Stimulated activated CD4-positive, alpha-beta T cell treated with anti-CD3 and anti-CD28 coated beads, Interleukin-2, amount 100 ng/mL, for 24 hours (primary cell): ENCODE data around the gene SETDB1.

Source experiments
- DNase-seq, 2 donors: peaks; one replicate each; pipeline ENCODE4 v3.0.0-alpha.2; 2020

SETDB1 gene

GRCh38 chr1:150976879-150977694 is 50.9 kb downstream of the SETDB1 start:
- peak; percentile 73 to 81 for DNase-seq

DNA sequence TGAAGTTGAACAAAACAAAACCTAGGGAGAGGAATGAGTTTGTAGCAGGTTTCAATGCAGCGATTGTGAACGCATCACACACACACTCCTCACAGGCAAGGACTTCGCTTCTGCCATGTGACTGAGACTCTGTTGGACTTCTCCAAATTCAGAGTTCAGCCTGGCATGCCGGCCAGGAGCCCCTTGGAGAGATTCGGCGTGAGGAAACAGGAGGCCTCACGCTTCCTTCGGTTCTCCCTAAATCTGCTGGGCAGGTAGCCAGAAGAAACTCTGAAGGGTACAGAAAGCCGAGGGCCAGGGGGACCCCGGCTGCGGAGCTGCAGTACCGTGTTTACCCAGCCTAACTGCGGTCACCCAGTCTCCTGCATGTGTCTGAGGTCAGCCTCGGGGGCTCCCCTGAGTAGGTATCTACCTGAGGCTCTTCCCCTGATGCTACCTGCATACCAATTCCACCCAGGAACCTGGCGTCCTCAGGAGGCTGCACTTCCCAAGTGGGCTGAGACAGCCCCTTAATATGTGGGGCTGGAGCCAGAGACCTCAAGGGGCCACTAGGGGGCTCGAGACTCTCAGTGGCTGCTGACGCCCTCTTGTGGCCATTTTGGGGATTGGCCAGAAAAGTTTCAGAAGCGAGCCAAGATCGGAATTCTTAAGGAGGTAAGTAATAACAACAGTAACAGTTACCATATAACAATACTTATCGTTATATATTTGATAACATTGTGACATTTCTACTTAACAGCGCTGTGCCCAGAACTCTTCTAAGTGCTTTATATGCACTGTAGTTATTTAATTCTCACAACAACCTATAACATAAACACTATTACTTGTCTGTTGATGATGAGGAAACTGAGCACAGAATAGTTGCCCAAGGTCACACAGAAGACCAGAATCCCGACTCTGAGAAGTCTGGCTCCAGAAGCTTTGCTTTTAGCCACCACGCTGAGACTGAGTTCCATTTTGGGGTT is 53.2 kb downstream of the SETDB1 start:
- peak; percentile 90 to 93 for DNase-seq

- no peak for DNase-seq
Observed at GRCh38 chr1:150981177-150981804, 55.1 kb downstream of the SETDB1 start.

- DNase-seq: no peak
Observed at GRCh38 chr1:150981805-150982712, 55.9 kb downstream of the SETDB1 start, which contains the start of gene ANXA9. ANXA9 (plus strand) TSS chr1:150982292; CDS start chr1:150983106, 814 bp downstream.

- DNase-seq: no peak
Observed at GRCh38 chr1:150985179-150985825, 59.1 kb downstream of the SETDB1 start.

- no peak for DNase-seq
Observed at GRCh38 chr1:150987924-150988323, 61.8 kb downstream of the SETDB1 start.

- no peak for DNase-seq
Observed at GRCh38 chr1:150992626-150993025, 66.5 kb downstream of the SETDB1 start.

DNA sequence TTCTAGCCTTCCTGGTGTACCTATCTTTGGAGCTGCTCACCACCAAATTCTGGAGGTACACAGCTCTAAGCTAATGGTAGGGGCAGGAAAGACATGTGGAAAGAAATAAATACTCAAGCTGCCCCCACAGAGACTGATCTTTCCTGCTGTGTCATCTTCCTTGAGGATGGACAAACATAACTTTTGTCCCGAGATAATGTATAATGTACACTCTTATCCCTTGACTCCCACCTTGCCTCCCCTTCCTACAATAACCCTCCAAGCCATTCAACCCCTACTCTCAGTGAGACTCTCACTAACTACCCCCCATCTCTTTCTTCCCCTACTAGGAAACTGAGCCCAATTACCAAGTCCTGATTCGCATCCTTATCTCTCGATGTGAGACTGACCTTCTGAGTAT is 68.1 kb downstream of the SETDB1 start:
- DNase-seq: no peak

DNA sequence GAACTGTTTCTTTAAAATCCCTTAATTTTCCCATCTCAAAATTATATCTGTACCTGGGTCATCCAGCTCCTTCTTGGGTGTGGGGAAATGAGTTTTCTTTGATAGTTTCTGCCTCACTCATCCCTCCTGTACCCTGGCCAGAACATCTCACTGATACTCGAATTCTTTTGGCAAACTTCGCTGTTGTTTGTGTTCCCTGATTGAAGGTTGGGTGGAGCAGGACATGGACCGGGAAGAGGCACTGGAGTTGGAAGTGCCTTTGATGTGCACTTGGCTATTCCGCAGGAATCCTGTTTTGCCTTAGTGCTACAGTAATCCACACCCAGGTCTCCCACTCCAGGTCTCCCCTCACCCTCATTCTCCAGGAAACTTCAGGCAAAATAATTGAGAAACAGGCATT is 69.3 kb downstream of the SETDB1 start:
- DNase-seq: no peak

DNA sequence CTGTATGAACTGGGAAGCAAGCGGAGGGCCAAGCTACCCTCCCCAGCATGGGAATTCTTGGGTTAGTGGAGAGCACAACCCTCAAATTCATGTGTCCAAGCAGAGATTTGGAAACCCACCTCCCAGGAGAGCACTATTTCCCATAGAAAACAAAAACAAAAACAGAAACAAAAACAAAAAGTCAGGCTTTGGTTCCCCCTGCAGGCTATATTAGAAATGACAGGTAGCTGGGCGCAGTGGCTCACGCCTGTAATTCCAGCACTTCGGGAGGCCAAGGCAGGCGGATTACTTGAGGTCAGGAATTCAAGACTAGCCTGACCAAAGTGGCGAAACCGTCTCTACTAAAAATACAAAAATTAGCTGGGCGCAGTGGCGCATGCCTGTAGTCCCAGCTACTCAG is 69.7 kb downstream of the SETDB1 start:
- peak in 1 of 2 donors; percentile 40 for DNase-seq

- DNase-seq: no peak
Observed at GRCh38 chr1:150997126-150997872, 71.1 kb downstream of the SETDB1 start.

GRCh38 chr1:150997949-150998348 is 71.8 kb downstream of the SETDB1 start:
- no peak for DNase-seq

DNA sequence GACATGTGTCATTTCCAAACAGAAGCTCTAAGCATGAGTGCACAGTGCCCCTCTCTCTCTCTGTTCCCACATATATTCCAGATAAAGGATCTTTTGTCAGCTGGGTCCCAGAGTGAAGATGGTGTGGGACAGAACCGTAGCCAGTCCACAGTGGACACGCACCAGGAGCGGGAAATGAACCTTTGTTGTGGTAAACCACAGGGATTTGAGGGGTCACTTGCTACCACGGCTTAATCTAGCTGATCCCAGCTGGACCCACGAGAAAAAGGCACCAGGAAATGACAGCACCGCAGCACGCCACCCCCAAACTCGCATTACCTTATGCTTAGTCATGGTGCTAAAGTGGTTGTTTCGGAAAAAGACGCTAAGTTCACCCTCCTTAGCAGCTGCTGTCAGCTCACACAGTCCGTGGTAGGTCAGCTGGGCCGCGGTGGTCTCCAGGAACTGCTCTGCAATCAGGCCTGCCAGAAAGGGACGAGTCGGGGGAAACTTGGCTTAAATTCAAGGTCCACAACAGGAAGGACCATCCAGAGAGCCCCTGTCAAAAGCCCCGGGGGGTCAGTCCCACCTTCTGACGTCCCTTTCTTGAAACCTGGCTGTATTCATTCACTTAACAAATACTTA is 73.0 kb downstream of the SETDB1 start:
- peak; percentile 27 to 33 for DNase-seq

DNA sequence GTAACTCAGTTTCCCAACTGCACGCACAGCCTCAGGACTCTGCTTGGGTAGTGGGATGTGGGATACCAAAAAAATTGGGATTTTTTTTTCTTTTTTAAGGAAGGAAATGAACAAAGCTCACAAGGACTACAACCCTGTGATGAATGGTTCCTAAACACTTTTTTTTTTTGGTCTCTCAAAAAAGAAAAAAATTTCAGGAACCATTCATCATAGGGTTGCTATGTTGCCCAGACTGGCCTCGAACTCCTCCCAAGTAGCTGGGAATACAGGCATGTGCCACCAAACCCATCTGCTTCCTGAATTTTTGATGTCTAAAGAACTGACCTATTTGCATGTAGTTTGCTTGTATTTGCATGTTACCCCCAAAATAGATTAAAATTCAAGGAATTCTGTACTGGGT is 73.8 kb downstream of the SETDB1 start:
- no peak for DNase-seq

DNA sequence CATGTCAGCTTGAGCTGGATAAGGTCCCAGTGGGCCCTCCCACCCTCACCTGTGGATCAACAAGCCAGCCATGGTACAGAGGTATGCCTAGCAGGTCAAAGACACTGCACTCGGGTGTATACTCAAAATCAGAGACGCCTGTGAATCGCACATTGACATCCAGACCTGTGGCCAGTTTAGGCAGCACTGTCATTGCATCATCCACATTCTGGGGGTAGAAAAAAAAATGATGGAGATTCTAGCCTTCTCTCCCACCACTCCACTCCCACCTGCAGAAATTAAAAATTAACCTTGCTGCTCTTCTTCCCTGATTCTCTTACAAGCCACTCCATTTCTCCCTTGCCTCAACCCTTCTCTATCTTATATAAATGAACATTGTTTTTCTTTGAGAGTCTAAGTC is 74.2 kb downstream of the SETDB1 start:
- DNase-seq: no peak

DNA sequence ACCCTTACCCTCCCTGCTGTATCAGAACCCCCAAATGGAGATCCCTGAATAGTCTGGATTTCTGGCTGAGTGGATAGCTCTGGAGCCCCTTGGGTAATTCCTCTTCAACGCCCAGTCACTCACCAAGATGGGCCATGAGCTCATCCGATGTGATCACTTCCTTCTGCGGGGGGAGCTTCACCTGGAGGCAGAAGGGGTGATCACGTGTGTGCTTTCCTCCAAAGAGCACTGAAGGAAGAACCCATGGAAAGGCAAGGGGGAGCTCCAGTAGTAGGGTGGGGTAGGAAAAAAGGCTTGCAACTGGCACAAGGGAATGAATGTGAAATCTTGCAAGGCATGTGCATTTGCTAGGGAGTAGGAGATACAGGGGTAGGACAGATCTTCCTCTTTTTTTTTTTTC is 75.4 kb downstream of the SETDB1 start:
- DNase-seq: no peak

GRCh38 chr1:151002051-151002450 is 75.9 kb downstream of the SETDB1 start:
- DNase-seq: no peak

- no peak for DNase-seq
Observed at GRCh38 chr1:151002611-151003010, 76.4 kb downstream of the SETDB1 start.

DNA sequence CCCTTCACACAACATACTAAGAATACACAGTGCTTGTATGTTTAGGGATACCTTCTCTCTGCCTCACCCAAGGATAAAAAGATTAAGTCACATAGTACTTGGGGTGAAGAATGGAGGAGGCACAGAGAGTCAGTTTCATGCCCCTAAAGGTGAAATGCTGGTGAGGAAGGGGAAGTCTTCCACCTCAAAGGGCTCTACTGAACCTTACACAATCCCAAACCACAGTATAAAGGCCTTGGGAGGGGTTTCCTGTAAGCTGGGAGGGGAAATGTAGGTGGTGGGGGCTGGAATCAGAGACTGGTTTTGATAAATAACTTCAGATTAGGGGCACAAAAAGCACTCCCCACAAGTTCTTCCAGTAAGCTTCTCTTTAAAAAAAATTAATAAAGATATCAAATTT is 77.0 kb downstream of the SETDB1 start:
- DNase-seq: no peak

DNA sequence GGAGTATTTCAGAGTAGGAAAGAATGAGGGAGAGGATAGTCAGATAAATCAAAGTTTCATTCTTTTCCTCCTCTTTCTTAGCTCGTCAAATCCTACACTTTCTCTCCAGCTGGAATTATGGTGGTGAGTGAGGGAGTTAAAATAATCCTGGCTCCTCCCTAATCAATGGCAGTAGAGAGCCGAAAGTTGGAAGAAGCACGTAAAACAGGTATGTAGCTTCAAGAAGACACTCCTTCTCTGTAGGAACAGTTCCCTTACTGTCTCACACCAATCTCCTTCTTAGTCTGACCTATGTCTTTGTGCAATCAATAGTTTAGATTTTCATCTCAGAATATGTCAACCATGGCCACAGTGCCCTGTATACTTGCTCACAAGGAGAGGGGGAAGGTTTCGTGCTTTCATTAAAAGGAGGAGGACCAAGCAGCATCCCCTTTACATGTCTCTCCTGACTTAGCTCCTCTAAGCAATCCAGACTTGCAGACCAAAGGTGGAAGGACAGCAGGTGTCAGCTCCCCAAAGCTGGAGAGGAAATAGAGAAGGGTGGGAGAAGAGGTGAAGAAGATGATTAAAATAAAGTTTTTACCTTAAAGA is 79.7 kb downstream of the SETDB1 start:
- no peak for DNase-seq
